ENCODE data around the gene SLFN12L. TPM values are rescaled to one million over a fixed set of nuclear protein-coding genes. Genes with fewer than 3 reads are reported as not detected.
"Not testable (repeated sequence)": the region's sequence is repeated elsewhere in the genome, so short reads cannot be mapped to it uniquely, and the experiment has no call there.

Gene SLFN12L
- total RNA-seq, 1 donor: not detected

DNA sequence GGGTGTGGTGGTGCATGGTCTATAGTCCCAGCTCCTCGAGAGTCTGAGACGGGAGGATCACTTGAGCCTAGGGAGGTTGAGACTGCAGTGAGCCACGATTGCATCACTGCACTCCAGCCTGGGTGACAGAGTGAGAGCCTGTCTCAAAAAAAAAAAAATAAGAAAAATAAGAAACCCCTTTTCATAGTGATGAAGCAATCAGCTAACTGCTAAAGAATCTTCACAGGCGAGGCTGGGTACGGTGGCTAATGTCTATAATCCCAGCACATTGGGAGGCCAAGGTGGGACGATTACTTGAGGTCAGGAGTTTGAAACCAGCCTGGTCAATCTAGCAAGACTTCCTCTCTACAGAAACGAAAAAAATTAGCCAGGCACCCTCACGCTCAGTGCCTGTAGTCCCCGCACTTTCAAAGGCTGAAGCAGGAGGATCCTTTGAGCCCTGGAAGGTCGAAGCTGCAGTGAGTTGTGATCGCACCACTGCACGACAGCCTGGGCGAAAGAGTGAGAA is 760 bp downstream of the SLFN12L start:
- TF ChIP-seq, protein P1, sequence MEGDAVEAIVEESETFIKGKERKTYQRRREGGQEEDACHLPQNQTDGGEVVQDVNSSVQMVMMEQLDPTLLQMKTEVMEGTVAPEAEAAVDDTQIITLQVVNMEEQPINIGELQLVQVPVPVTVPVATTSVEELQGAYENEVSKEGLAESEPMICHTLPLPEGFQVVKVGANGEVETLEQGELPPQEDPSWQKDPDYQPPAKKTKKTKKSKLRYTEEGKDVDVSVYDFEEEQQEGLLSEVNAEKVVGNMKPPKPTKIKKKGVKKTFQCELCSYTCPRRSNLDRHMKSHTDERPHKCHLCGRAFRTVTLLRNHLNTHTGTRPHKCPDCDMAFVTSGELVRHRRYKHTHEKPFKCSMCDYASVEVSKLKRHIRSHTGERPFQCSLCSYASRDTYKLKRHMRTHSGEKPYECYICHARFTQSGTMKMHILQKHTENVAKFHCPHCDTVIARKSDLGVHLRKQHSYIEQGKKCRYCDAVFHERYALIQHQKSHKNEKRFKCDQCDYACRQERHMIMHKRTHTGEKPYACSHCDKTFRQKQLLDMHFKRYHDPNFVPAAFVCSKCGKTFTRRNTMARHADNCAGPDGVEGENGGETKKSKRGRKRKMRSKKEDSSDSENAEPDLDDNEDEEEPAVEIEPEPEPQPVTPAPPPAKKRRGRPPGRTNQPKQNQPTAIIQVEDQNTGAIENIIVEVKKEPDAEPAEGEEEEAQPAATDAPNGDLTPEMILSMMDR (IDR thresholded peaks at IDR 0.05; ENCODE audit: insufficient read depth, low read depth, low read length): no peak
- H3K4me3 ChIP-seq (ENCODE audit: low read depth, low read length): no peak overlapping the region
- DNase-seq (ENCODE audit: low read depth): no peak

DNA sequence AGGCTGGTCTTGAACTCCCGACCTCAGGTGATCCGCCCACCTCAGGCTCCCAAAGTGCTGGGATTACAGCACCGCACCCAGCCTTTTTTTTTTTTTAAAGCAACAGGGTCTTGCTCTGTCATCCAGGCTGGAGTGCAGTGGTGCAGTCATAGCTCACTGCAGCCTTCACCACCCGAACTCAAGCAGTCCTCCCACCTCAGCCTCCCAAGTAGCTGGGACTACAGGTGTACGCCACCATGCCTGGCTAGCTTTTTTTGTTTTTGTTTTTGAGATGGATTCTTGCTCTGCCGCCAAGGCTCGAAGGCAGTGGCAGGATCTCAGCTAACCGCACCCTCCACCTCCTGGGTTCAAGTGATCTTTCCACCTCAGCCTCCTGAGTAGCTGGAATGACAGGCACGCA is 2.1 kb downstream of the SLFN12L start:
- not testable (repeated sequence) for DNase-seq (ENCODE audit: low read depth); H3K4me3 ChIP-seq (ENCODE audit: low read depth, low read length)

DNA sequence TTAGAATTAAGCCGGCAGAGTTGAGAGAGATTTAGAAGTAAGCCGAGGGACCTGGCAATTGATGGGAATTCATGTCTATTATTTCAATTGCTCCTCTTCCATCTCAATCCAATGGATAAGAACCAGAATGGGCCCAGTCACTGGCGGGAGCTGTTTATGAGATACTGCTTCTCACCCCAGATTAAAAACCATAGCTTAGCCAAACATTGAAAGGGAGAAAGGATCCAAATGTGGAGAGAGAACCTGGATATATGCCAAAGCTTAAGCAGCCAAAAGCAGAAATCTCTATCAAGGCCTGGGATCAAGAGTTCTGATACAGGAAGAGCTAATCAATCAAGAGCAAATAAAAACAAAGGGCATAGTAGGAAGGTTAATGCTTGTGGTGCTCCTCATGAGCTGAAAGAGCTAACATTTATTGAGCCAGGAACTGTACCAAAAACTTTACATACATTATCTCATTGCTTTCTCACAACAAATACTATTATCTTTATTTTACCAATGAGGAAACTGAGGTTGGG is 2.8 kb downstream of the SLFN12L start:
- DNase-seq (ENCODE audit: low read depth): no peak
- TF ChIP-seq, protein P1 (IDR thresholded peaks at IDR 0.05; ENCODE audit: insufficient read depth, low read depth, low read length): no peak
- no peak overlapping the region for H3K4me3 ChIP-seq (ENCODE audit: low read depth, low read length)

DNA sequence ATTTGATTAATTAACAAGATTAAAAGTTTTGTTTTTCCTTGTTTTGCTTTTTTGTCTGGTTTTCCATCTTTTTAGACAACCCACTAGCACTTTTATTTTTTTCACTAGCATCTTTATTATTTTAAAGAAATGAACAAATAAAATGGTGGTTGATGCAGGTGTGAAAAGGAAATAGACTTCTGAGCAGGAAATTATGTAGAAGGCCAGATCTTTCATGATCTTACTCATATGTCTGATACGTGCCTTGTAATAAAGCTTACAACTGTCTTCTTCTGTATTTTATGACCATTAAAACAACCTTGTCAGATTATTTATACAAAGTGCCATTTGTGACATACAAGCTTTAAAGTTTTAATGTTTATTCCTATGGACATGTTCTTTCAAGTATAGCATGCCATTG is 6.3 kb downstream of the SLFN12L start:
- DNase-seq (ENCODE audit: low read depth): no peak
- TF ChIP-seq, protein P1 (IDR thresholded peaks at IDR 0.05; ENCODE audit: insufficient read depth, low read depth, low read length): no peak
- no peak overlapping the region for H3K4me3 ChIP-seq (ENCODE audit: low read depth, low read length)

DNA sequence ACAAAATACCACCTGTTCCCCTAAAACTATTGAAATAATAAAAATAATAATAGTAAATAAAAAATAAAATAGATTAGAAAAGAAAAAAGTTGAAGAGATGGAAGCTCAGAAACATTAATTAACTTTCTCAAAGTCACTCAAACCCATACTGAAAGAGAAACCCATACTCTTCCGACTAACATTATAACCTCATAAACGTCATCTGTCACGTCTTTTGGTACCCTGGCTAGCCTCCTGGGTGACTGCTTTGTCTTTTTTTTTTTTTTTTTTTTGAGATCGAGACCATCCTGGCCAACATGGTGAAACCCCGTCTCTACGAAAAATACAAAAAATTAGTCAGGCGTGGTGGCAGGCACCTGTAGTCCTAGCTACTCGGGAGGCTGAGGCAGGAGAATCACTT is 7.6 kb downstream of the SLFN12L start:
- DNase-seq (ENCODE audit: low read depth): no peak
- TF ChIP-seq, protein P1 (IDR thresholded peaks at IDR 0.05; ENCODE audit: insufficient read depth, low read depth, low read length): no peak
- no peak overlapping the region for H3K4me3 ChIP-seq (ENCODE audit: low read depth, low read length)

DNA sequence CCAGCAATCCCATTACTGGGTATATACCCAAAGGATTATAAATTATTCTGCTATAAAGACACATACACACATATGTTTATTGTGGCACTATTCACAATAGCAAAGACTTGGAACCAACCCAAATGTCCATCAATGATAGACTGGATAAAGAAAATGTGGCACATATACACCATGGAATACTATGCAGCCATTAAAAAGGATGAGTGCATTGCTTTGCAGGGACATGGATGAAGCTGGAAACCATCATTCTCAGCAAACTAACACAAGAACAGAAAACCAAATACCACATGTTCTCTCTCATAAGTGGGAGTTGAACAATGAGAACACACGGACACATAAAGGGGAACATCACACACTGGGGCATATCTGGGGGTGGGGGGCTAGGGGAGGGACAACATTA is 8.2 kb downstream of the SLFN12L start:
- H3K4me3 ChIP-seq (ENCODE audit: low read depth, low read length); DNase-seq (ENCODE audit: low read depth): not testable (repeated sequence)

DNA sequence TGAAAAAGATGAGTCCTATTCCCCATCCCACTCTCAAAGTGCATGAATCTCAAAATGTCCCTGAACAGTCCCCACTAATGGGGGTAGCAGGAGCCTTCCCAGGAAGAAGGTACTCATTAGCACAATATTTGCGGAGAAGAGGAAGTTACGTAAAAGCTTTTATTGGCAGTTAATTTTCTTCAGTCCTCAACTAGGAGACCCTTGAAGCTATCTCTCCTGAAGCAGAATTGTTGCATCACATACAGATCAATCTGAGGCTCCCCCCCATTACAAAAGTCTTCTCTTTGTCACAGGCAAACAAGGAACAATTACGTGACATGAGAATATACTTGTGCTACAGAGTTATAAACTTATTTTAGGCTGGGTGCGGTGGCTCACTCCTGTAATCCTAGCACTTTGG is 14.2 kb downstream of the SLFN12L start:
- H3K4me3 ChIP-seq (ENCODE audit: low read depth, low read length): no peak overlapping the region
- no peak for DNase-seq (ENCODE audit: low read depth)
- TF ChIP-seq, protein P1 (IDR thresholded peaks at IDR 0.05; ENCODE audit: insufficient read depth, low read depth, low read length): no peak

DNA sequence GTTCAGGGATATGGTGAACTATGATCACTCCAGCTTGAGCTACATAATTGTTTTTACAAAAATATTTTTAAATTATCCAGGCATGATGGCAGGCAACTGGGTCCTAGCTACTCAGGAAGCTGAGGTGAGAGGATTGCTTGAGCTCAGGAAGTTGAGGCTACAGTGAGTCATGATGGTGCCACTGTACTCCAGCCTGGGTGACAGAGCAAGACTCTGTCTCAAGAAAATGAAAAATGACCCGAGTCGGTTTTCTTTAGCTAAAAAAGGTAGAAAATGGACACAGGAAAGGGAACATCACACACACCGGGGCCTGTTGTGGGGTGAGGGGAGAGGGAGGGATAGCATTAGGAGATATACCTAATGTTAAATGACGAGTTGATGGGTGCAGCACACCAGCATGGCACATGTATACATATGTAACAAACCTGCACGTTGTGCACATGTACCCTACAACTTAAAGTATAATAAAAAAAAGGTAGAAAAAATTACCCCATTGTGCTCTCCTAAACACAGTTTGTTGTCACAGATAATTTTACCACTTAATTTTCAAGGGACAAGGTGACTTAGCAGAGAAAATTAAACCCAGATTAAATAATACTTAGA is 15.7 kb downstream of the SLFN12L start:
- not testable (repeated sequence) for DNase-seq (ENCODE audit: low read depth); H3K4me3 ChIP-seq (ENCODE audit: low read depth, low read length)
